HAP-1 (cell line): Measurements from ENCODE around the gene DST.

Source experiments
- DNase-seq, 2 experiments: peaks; one replicate each; pipeline ENCODE4 v3.0.0-alpha.2; 2016 to 2020; ENCODE audit warnings: low spot score in 2 of 2
- H3K27me3 ChIP-seq: fragments of 250-450 bp; sonication (Bioruptor Pico); 2 replicates; pipeline ENCODE4 v1.5.1; 2020; ENCODE audit warnings: low read depth, mild to moderate bottlenecking, moderate library complexity
- H3K36me3 ChIP-seq: fragments of 250-450 bp; sonication (Bioruptor Pico); replicated peaks from 2 replicates; pipeline ENCODE4 v1.5.1; 2020; ENCODE audit warnings: mild to moderate bottlenecking
- H3K4me1 ChIP-seq: fragments of 250-450 bp; sonication (Bioruptor Pico); 2 replicates; pipeline ENCODE4 v1.5.1; 2020; ENCODE audit warnings: mild to moderate bottlenecking
- H3K4me3 ChIP-seq: fragments of 250-450 bp; sonication (Bioruptor Pico); 2 replicates; pipeline ENCODE4 v1.5.1; 2020; ENCODE audit warnings: mild to moderate bottlenecking, moderate library complexity
- H3K9me3 ChIP-seq: fragments of 250-450 bp; sonication (Bioruptor Pico); 2 replicates; pipeline ENCODE4 v1.5.1; 2020; ENCODE audit warnings: mild to moderate bottlenecking, moderate library complexity
- in situ Hi-C: fragments of 300-500 bp; cut with MboI; formaldehyde crosslinking; loops from 3 replicates; pipeline ENCODE4 v1.14.3; 2020; ENCODE audit warnings: low sequenced_read_pairs, inconsistent platforms, mixed read lengths

DST gene

GRCh38 chr6:56540232-56541029 is 102.3 kb downstream of the DST start:
- no peaks in the 10 kb centered on the region for H3K27me3 ChIP-seq
- no peaks in the 10 kb centered on the region for H3K9me3 ChIP-seq
- H3K4me3 ChIP-seq = peak overlapping the region; percentile 50
- DNase-seq = no peak
- H3K36me3 ChIP-seq = peaks cover 9% of the 10 kb centered on the region; the same call in 1 of the 2 replicates
- peaks cover 56% of the 10 kb centered on the region for H3K4me1 ChIP-seq
- in situ Hi-C loops = no loop called here

- H3K4me3 ChIP-seq = peak overlapping the region; percentile 50
- H3K9me3 ChIP-seq = no peaks in the 10 kb centered on the region
- peaks cover 14% of the 10 kb centered on the region; the same call in 1 of the 2 replicates for H3K36me3 ChIP-seq
- in situ Hi-C loops = no loop called here
- DNase-seq = peak in 1 of 2 experiments; percentile 83
- H3K4me1 ChIP-seq = peaks cover 61% of the 10 kb centered on the region
- H3K27me3 ChIP-seq = no peaks in the 10 kb centered on the region
These were observed 103.1 kb downstream of the DST start for GRCh38 chr6:56539527-56540105.

DNA sequence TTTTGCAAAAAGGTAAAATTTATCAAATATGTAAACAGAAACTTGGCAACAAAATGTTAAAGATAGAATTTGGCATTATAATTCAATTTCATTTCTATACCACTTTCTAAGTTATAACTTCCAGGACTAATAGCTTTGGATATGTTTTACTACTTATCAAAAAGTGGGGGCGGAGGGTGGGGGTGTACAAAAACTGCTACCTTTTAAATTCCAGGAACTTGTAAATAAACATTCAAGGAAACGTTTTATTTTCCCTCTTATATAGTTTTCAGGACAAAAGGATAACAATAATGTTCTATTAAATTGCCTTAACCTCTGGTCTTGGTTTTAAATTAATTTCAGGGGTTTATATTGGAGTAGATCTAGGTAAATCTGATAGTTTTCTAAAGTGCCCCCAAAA is 103.8 kb downstream of the DST start:
- peaks cover 21% of the 10 kb centered on the region for H3K36me3 ChIP-seq
- DNase-seq = no peak
- peak overlapping the region; percentile 50 for H3K4me3 ChIP-seq
- peaks cover 54% of the 10 kb centered on the region for H3K4me1 ChIP-seq
- no peaks in the 10 kb centered on the region for H3K27me3 ChIP-seq
- in situ Hi-C loops = no loop called here
- H3K9me3 ChIP-seq = no peaks in the 10 kb centered on the region

DNA sequence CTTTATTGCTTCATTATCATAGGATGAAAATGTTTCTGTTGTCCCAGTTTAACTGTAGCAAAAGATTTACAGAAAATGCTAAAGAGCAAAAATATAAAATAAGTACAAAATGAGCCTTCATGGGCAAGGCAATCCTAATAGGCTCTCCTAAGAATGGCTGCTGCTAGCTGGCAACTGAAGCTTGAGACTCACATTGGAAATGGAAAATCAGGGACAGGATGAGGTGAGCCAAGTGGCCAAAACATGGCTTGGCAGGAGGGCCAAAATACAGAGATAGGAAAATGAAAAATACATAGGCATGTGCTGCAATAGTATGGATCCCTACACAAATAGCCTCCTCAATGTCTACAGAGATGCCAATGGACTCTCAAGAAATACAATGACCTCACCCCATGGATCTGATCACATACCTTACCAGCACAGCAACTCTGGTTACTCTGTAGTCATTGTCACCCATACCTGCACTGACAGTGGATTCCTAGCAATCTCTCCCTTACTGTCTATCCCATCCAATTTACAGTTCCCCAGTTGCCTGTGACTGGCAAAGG is 105.4 kb downstream of the DST start:
- in situ Hi-C loops = no loop called here
- peaks cover 33% of the 10 kb centered on the region for H3K36me3 ChIP-seq
- peaks cover 44% of the 10 kb centered on the region for H3K4me1 ChIP-seq
- no peaks in the 10 kb centered on the region for H3K9me3 ChIP-seq
- DNase-seq = no peak
- H3K27me3 ChIP-seq = no peaks in the 10 kb centered on the region
- H3K4me3 ChIP-seq = no peak overlapping the region

GRCh38 chr6:56536536-56536935 is 106.2 kb downstream of the DST start:
- DNase-seq = no peak
- Histone ChIP-seq H3K36me3 (peaks cover 40% of the 10 kb centered on the region), H3K27me3 (no peaks in the 10 kb centered on the region), H3K9me3 (no peaks in the 10 kb centered on the region), H3K4me1 (peaks cover 41% of the 10 kb centered on the region), H3K4me3 (no peak overlapping the region)
- in situ Hi-C loops = no loop called here

GRCh38 chr6:56535626-56536025 is 107.1 kb downstream of the DST start:
- in situ Hi-C loops = no loop called here

DNA sequence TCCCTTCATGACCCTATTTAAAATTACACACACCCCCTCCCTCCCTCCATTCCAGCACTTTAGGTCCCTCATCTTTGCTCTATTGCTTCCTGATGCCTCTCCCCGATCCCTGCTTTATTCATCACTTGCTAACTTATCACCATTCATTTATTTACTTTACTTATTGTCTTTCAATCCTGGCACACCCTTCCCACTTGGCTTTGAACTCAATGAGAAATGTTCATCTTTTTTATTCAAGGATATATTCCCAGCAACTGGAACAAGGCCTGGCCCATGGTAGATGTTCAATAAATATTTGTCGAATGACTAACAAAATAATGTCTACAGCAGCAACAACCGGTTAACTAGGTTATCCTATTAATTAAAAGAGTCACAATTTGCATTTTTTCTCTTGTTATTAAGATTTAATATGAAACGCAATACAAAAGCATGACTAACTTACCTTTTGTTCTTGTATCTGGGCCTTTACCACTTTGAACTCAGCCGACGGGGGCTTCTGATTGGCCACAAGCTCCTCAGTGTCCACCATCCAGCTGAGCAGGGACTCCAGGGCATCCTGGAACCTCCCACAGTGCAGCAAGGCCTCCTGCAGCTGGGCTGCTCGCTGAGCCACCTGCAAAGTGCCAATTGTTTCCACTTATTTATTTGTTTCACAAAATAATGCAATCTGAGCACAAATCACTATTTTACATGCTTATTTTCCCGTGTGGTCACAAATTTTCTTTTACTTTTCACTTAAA is 107.8 kb downstream of the DST start:
- Histone ChIP-seq H3K9me3 (no peaks in the 10 kb centered on the region), H3K4me3 (no peak overlapping the region), H3K4me1 (peaks cover 30% of the 10 kb centered on the region), H3K27me3 (no peaks in the 10 kb centered on the region), H3K36me3 (peaks cover 47% of the 10 kb centered on the region)
- in situ Hi-C loops = no loop called here
- DNase-seq = peak in 1 of 2 experiments; percentile 31

More at GRCh38 chr6:56535626-56536025, 107.1 kb downstream of the DST start:
- peaks cover 34% of the 10 kb centered on the region for H3K4me1 ChIP-seq
- H3K4me3 ChIP-seq = no peak overlapping the region
- peaks cover 47% of the 10 kb centered on the region for H3K36me3 ChIP-seq
- H3K9me3 ChIP-seq = no peaks in the 10 kb centered on the region
- H3K27me3 ChIP-seq = no peaks in the 10 kb centered on the region
- no peak for DNase-seq

GRCh38 chr6:56532766-56533551 is 109.7 kb downstream of the DST start:
- H3K36me3 ChIP-seq = peaks cover 64% of the 10 kb centered on the region

GRCh38 chr6:56531839-56532595 is 110.7 kb downstream of the DST start:
- Histone ChIP-seq H3K4me1 (peaks cover 13% of the 10 kb centered on the region), H3K4me3 (no peak overlapping the region), H3K36me3 (peaks cover 71% of the 10 kb centered on the region), H3K27me3 (no peaks in the 10 kb centered on the region), H3K9me3 (no peaks in the 10 kb centered on the region)
- no peak for DNase-seq
- in situ Hi-C loops = no loop called here

More at GRCh38 chr6:56532766-56533551, 109.7 kb downstream of the DST start:
- Histone ChIP-seq H3K9me3 (no peaks in the 10 kb centered on the region), H3K27me3 (no peaks in the 10 kb centered on the region), H3K4me1 (peaks cover 14% of the 10 kb centered on the region), H3K4me3 (no peak overlapping the region)
- in situ Hi-C loops = no loop called here
- DNase-seq = no peak

GRCh38 chr6:56529594-56530191 is 113.0 kb downstream of the DST start:
- Histone ChIP-seq H3K9me3 (no peaks in the 10 kb centered on the region), H3K36me3 (peaks cover 62% of the 10 kb centered on the region), H3K27me3 (no peaks in the 10 kb centered on the region), H3K4me1 (peaks cover 25% of the 10 kb centered on the region), H3K4me3 (no peak overlapping the region)
- DNase-seq = no peak
- in situ Hi-C loops = no loop called here

DNA sequence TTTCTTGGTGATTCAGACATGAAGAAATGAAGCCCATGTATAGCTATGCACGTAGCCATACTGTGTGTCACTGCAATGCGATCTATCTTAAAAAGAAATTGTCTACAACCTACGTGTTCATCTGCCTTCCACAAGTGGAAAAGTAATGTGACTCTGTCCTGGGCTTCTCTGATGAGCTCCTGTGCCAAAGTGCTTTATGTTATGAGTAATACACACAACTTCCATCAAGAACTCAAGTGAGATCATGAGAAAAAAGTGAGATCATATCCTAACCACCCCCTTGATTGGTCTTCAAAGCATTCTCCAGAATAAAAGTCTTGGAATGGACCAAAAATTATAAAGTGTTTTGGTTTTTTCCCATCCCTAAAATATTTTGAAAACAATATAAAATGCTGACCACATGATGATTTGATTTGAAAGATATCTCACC is 114.3 kb downstream of the DST start:
- no peak for DNase-seq
- peaks cover 52% of the 10 kb centered on the region for H3K36me3 ChIP-seq
- peaks cover 38% of the 10 kb centered on the region for H3K4me1 ChIP-seq
- no peaks in the 10 kb centered on the region for H3K9me3 ChIP-seq
- in situ Hi-C loops = no loop called here
- no peaks in the 10 kb centered on the region for H3K27me3 ChIP-seq
- H3K4me3 ChIP-seq = no peak overlapping the region

GRCh38 chr6:56527934-56528333 is 114.8 kb downstream of the DST start:
- peaks cover 43% of the 10 kb centered on the region for H3K4me1 ChIP-seq
- in situ Hi-C loops = no loop called here
- no peak overlapping the region for H3K4me3 ChIP-seq
- no peaks in the 10 kb centered on the region for H3K27me3 ChIP-seq
- no peaks in the 10 kb centered on the region for H3K9me3 ChIP-seq
- H3K36me3 ChIP-seq = peaks cover 49% of the 10 kb centered on the region
- no peak for DNase-seq
